GM12891 (cell line): ENCODE results near the gene GNE.

ENCODE experiments used
- PAX5 ChIP-seq: IDR thresholded peaks from 2 replicates; pipeline ENCODE4 v1.6.1; 2011; ENCODE audit warnings: low read length, moderate library complexity, mild to moderate bottlenecking; ENCODE audit not compliant: insufficient read depth, severe bottlenecking
- POLR2A ChIP-seq: IDR thresholded peaks from 2 replicates; pipeline ENCODE4 v1.6.1; 2011; ENCODE audit warnings: low read depth, low read length, control low read depth
- POLR2AphosphoS5 ChIP-seq: IDR thresholded peaks from 2 replicates; pipeline ENCODE4 v1.6.1; 2011; ENCODE audit warnings: low read depth, low read length, control low read depth
- POU2F2 ChIP-seq: IDR thresholded peaks from 2 replicates; pipeline ENCODE4 v1.6.1; 2011; ENCODE audit warnings: low read depth, mild to moderate bottlenecking, control low read depth, low read length, moderate library complexity
- TAF1 ChIP-seq: IDR thresholded peaks from 2 replicates; pipeline ENCODE4 v1.6.1; 2011; ENCODE audit warnings: low read depth, low read length, control low read depth

- no peak for TF ChIP-seq TAF1
- no peak for TF ChIP-seq POLR2AphosphoS5
- no peak for TF ChIP-seq POLR2A
- TF ChIP-seq POU2F2 = no peak
- no peak for TF ChIP-seq PAX5
Observed at GRCh38 chr9:36306471-36307306, 48.4 kb upstream of the GNE start.
